Thyroid gland (tissue), 4 donors: Measurements from ENCODE around the gene SCN8A. TPM values are rescaled to one million over a fixed set of nuclear protein-coding genes. Genes with fewer than 3 reads are reported as not detected.

Experiments
- DNase-seq, 2 donors: peaks; one replicate each; pipeline ENCODE4 v3.0.0-alpha.2; 2019
- H3K27ac ChIP-seq, 3 donors: fragments of 200-600 bp; sonication (generic); 1 replicate in 2 of 3; 2 replicates in 1 of 3; pipeline ENCODE4 v1.5.1; 2016 to 2019; ENCODE audit warnings: mild to moderate bottlenecking in 1 of 3, moderate library complexity in 1 of 3
- H3K27me3 ChIP-seq: fragments of 200-600 bp; sonication (generic); one replicate; pipeline ENCODE4 v1.5.1; 2019
- H3K36me3 ChIP-seq, 2 donors: fragments of 200-600 bp; sonication (generic); one replicate each; pipeline ENCODE4 v1.5.1; 2016 to 2019
- H3K4me1 ChIP-seq, 2 donors: fragments of 200-600 bp; sonication (generic); one replicate each; pipeline ENCODE4 v1.5.1; 2017 to 2019
- H3K4me3 ChIP-seq, 3 donors: fragments of 200-600 bp; sonication (generic); replicated peaks in 1 of 3; 1 replicate in 2 of 3; 2 replicates in 1 of 3; pipeline ENCODE4 v1.5.1; 2016; ENCODE audit warnings: mild to moderate bottlenecking in 1 of 3
- H3K9me3 ChIP-seq: fragments of 200-600 bp; sonication (generic); one replicate; pipeline ENCODE4 v1.5.1; 2017
- POLR2A ChIP-seq, 2 donors: fragments of 450-650 bp; IDR thresholded peaks; one replicate each; pipeline ENCODE4 v1.6.1; 2017; ENCODE audit warnings: antibody characterized with exemption in 2 of 2, mild to moderate bottlenecking in 2 of 2, moderate library complexity in 1 of 2
- WGBS, 2 donors: methylation state at CpG; one replicate each; pipeline ENCODE4 v1.1.5; 2017; 5-methylcytosine and 5-hydroxymethylcytosine counted together
- intact Hi-C: fragments of 100-400 bp; cut with DNase I; formaldehyde crosslinking; loops from one replicate; pipeline ENCODE4 v1.15.1; 2023
- total RNA-seq, 4 donors: library from RNA; depleted of rRNA; stranded (reverse); fragments of >200 nt; gene quantifications; one replicate each; pipeline ENCODE4 v1.2.3, GENCODE V29; 2016
- TF ChIP-seq, protein P1 (sequence below), 6 experiments: fragments of 200-600 bp in 3 of 6; fragments of 450-650 bp in 3 of 6; sonication (generic) in 3 of 6; IDR thresholded peaks; one replicate each; pipeline ENCODE4 v1.5.1; 2016 to 2019; ENCODE audit warnings: antibody characterized with exemption in 6 of 6, mild to moderate bottlenecking in 2 of 6, inconsistent platforms in 1 of 6, moderate library complexity in 1 of 6

Gene SCN8A
- total RNA-seq, 4 donors from 2014 or later: 0.89 to 3.7 (median 1.3) TPM

DNA sequence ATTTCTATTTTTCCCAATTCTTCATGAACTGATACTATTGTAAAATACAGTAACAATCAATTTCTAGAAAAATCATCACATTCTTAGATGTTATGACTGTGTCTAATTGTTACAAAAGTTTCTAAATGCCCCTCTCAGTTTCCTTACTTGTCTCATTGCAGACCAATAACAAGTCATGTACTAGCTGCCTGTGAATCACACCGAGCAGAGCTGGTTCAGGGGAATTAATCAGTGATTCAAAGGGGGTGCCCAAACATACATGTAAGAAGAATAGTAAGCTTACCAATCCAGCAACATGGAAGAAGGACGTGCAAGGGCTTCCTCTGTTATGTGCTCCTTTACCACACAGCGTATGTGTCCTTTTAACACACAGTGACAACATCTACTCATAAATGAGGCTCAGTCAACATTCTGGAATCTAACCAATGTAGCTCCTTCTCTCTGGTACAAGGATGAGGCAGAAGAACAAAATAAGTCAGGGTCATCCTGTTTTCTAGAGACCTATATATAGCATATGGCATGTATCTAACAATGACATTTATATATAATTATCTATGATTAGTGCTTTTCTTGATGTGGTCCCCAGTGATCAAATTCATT lies 126.4 kb downstream of the SCN8A start:
- Histone ChIP-seq H3K4me3 (no peak overlapping the region), H3K4me1 (peaks cover 0 to 7% of the 10 kb centered on the region in 2 donors), H3K36me3 (no peaks in the 10 kb centered on the region), H3K27ac (no peak overlapping the region), H3K27me3 (no peaks in the 10 kb centered on the region), H3K9me3 (no peaks in the 10 kb centered on the region)
- 89 to 97% methylated on average over 3 of the region's 3 CpGs for WGBS, 2 donors
- DNase-seq: no peak
- TF ChIP-seq, protein P1, sequence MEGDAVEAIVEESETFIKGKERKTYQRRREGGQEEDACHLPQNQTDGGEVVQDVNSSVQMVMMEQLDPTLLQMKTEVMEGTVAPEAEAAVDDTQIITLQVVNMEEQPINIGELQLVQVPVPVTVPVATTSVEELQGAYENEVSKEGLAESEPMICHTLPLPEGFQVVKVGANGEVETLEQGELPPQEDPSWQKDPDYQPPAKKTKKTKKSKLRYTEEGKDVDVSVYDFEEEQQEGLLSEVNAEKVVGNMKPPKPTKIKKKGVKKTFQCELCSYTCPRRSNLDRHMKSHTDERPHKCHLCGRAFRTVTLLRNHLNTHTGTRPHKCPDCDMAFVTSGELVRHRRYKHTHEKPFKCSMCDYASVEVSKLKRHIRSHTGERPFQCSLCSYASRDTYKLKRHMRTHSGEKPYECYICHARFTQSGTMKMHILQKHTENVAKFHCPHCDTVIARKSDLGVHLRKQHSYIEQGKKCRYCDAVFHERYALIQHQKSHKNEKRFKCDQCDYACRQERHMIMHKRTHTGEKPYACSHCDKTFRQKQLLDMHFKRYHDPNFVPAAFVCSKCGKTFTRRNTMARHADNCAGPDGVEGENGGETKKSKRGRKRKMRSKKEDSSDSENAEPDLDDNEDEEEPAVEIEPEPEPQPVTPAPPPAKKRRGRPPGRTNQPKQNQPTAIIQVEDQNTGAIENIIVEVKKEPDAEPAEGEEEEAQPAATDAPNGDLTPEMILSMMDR (IDR thresholded peaks at IDR 0.05): no peak
- no peak for TF ChIP-seq POLR2A (IDR thresholded peaks at IDR 0.05)
- intact Hi-C loops: no loop called here

DNA sequence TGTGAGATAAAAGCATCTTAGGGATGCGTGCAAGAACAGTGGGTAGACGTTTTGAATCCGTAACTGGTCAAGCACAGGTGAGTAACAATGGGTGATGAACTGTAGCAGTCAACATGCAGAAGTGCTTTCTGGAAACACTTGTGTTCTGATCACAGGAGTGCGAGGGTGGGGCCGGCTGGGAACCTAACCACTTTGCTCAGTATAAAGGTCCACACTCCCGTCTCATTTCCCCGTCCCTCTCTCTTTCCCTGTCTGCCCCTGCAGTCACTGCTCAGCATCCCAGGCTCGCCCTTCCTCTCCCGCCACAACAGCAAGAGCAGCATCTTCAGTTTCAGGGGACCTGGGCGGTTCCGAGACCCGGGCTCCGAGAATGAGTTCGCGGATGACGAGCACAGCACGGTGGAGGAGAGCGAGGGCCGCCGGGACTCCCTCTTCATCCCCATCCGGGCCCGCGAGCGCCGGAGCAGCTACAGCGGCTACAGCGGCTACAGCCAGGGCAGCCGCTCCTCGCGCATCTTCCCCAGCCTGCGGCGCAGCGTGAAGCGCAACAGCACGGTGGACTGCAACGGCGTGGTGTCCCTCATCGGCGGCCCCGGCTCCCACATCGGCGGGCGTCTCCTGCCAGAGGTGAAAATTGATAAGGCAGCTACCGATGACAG lies 130.4 kb downstream of the SCN8A start:
- no peaks in the 10 kb centered on the region for H3K27me3 ChIP-seq
- WGBS, 2 donors: 8 to 9% methylated on average over 30 to 33 of the region's 44 CpGs
- H3K9me3 ChIP-seq: no peaks in the 10 kb centered on the region
- H3K4me3 ChIP-seq: no peak overlapping the region
- H3K4me1 ChIP-seq: peaks cover 0 to 7% of the 10 kb centered on the region in 2 donors
- TF ChIP-seq POLR2A (IDR thresholded peaks at IDR 0.05): no peak
- TF ChIP-seq, protein P1 (IDR thresholded peaks at IDR 0.05): peak in 1 of 6 experiments; percentile 12
- peak; percentile 39 to 51 for DNase-seq
- no peak overlapping the region for H3K27ac ChIP-seq
- H3K36me3 ChIP-seq: no peaks in the 10 kb centered on the region
- intact Hi-C loops: no loop called here

DNA sequence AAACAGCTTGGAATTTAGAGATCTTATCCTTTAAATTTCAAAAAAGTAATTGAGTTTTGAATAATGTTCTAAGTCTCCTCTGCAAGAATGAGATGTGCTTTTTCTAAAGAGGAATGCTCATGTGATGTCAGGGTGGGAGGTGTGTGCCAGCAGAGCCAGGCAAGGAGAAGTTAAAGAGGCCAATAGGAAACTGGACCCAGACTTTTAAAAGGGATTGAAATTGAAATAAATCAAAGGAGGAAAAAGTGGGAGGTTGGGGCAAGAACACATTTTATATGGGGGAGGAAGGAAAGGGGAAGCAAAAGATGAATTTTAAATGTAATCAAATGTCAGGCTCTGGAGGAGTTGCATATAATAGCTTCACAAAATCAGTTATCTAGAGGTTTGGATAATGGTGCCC lies 131.4 kb downstream of the SCN8A start:
- intact Hi-C loops: no loop called here
- Histone ChIP-seq H3K27me3 (no peaks in the 10 kb centered on the region), H3K4me1 (peaks cover 0 to 7% of the 10 kb centered on the region in 2 donors), H3K27ac (no peak overlapping the region), H3K4me3 (no peak overlapping the region), H3K9me3 (no peaks in the 10 kb centered on the region), H3K36me3 (no peaks in the 10 kb centered on the region)
- TF ChIP-seq POLR2A (IDR thresholded peaks at IDR 0.05): no peak
- TF ChIP-seq, protein P1 (IDR thresholded peaks at IDR 0.05): no peak
- DNase-seq: no peak

DNA sequence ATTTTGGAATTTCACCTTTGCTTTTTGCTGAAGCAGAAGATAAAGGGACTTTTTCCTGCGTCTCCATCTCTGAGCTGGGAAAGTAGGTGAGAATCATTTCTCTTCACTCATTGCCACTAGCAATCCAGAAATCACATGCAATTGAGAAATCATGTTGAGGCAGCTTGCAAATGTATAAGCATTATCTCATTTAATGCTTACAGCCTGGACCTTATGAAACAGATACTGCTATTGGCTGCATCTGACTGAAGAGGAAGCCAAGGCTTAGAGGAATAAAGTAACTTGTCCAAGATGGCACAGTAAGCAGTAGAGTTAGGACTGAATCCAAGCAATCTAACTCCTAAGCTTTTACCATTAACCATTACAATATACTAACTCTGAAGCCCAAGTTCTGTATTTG lies 135.1 kb downstream of the SCN8A start:
- Histone ChIP-seq H3K27ac (no peak overlapping the region), H3K27me3 (no peaks in the 10 kb centered on the region), H3K4me1 (peaks cover 0 to 7% of the 10 kb centered on the region in 2 donors), H3K9me3 (no peaks in the 10 kb centered on the region), H3K4me3 (no peak overlapping the region), H3K36me3 (no peaks in the 10 kb centered on the region)
- WGBS, 2 donors: 85 to 98% methylated on average over 1 of the region's 1 CpG
- no peak for TF ChIP-seq POLR2A (IDR thresholded peaks at IDR 0.05)
- TF ChIP-seq, protein P1 (IDR thresholded peaks at IDR 0.05): no peak
- no peak for DNase-seq
- intact Hi-C loops: no loop called here

DNA sequence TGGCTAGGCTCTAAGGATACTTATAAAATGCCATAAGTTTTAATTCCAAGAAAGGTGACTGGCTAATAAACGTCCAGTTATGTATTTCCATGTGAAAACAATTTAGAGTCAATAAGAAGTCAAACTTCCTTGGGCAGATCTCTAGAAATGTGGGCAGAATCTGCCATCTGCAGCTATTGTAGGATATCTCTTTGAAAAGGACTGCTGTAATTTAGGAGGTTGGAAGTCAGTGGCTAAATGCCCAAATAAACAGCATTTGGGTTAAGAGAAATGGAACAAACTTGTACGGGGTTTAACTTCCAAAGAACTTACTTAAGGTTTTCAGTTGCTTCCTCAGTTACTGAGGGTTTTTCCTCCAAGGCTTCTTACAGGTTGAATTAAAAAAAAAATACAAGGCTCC lies 135.9 kb downstream of the SCN8A start:
- H3K27ac ChIP-seq: no peak overlapping the region
- intact Hi-C loops: no loop called here
- H3K36me3 ChIP-seq: no peaks in the 10 kb centered on the region
- WGBS, 2 donors: 72 to 80% methylated on average over 2 of the region's 2 CpGs
- H3K9me3 ChIP-seq: no peaks in the 10 kb centered on the region
- H3K4me3 ChIP-seq: no peak overlapping the region
- no peak for DNase-seq
- H3K27me3 ChIP-seq: no peaks in the 10 kb centered on the region
- no peaks in the 10 kb centered on the region for H3K4me1 ChIP-seq
- no peak for TF ChIP-seq POLR2A (IDR thresholded peaks at IDR 0.05)
- TF ChIP-seq, protein P1 (IDR thresholded peaks at IDR 0.05): no peak
